Embryonic facial prominence (tissue), 1 donor: ENCODE data around the gene SORL1.
"Not testable (repeated sequence)": the region's sequence is repeated elsewhere in the genome, so short reads cannot be mapped to it uniquely, and the experiment has no call there.

Experiments
- DNase-seq: peaks from one replicate; pipeline ENCODE4 v3.0.0-alpha.2; 2016; ENCODE audit errors: extremely low spot score

Gene SORL1

GRCh38 chr11:121563900-121564822 lies 112.0 kb downstream of the SORL1 start:
- no peak for DNase-seq

- no peak for DNase-seq
Observed at GRCh38 chr11:121564948-121565684, 113.0 kb downstream of the SORL1 start.

- no peak for DNase-seq
Observed at GRCh38 chr11:121566279-121567168, 114.4 kb downstream of the SORL1 start.

- DNase-seq, result no peak
Observed at GRCh38 chr11:121567995-121568394, 115.9 kb downstream of the SORL1 start.

- DNase-seq, result not testable (repeated sequence)
Observed at GRCh38 chr11:121569332-121570299, 117.5 kb downstream of the SORL1 start.

- DNase-seq, result no peak
Observed at GRCh38 chr11:121570453-121570852, 118.3 kb downstream of the SORL1 start.

- no peak for DNase-seq
Observed at GRCh38 chr11:121571506-121571905, 119.4 kb downstream of the SORL1 start.

- DNase-seq, result no peak
Observed at GRCh38 chr11:121572571-121573059, 120.5 kb downstream of the SORL1 start.

- DNase-seq, result no peak
Observed at GRCh38 chr11:121574801-121575200, 122.7 kb downstream of the SORL1 start.

GRCh38 chr11:121575250-121575962 lies 123.3 kb downstream of the SORL1 start:
- DNase-seq, result no peak

- DNase-seq, result no peak
Observed at GRCh38 chr11:121575963-121576290, 123.8 kb downstream of the SORL1 start.

GRCh38 chr11:121576531-121576930 lies 124.4 kb downstream of the SORL1 start:
- DNase-seq, result no peak

GRCh38 chr11:121577106-121577848 lies 125.2 kb downstream of the SORL1 start:
- no peak for DNase-seq

- DNase-seq, result no peak
Observed at GRCh38 chr11:121578251-121578976, 126.3 kb downstream of the SORL1 start.

- DNase-seq, result no peak
Observed at GRCh38 chr11:121580154-121580553, 128.0 kb downstream of the SORL1 start.

- no peak for DNase-seq
Observed at GRCh38 chr11:121581607-121582006, 129.5 kb downstream of the SORL1 start.

GRCh38 chr11:121582296-121582695 lies 130.2 kb downstream of the SORL1 start:
- no peak for DNase-seq

GRCh38 chr11:121583825-121584224 lies 131.7 kb downstream of the SORL1 start:
- DNase-seq, result no peak

GRCh38 chr11:121586750-121587149 lies 134.6 kb downstream of the SORL1 start:
- no peak for DNase-seq
